GM21576 (cell line): ENCODE data around the gene OR2T10.
A peak's percentile ranks its signal among the peaks of the same experiment; 100 is the strongest.
"Not testable (repeated sequence)": the region's sequence is repeated elsewhere in the genome, so short reads cannot be mapped to it uniquely, and the experiment has no call there.

Experiments
- ATAC-seq: cut with Tn5 transposase; IDR thresholded peaks from one replicate; pipeline ENCODE4 v1.9.1; 2021; ENCODE audit warnings: mild to moderate bottlenecking, moderate library complexity; ENCODE audit not compliant: unreplicated experiment

Gene OR2T10

GRCh38 chr1:248597589-248597988 lies at the start of gene OR2T10:
Gene OR2T10 (minus strand): TSS chr1:248597700. CDS start chr1:248593768, 3,932 bp downstream.
- no peak for ATAC-seq

- not testable (repeated sequence) for ATAC-seq
Measured at GRCh38 chr1:248645178-248645577, 47.7 kb upstream of the OR2T10 start, which contains the start of gene OR2T35. Gene OR2T35 (minus strand): TSS chr1:248645278. CDS start chr1:248639258, 6,020 bp downstream.

- peak; percentile 60 for ATAC-seq
Measured at GRCh38 chr1:248642971-248643651, 45.6 kb upstream of the OR2T10 start.

GRCh38 chr1:248641583-248641982 lies 44.1 kb upstream of the OR2T10 start:
- peak; percentile 7 for ATAC-seq

- ATAC-seq: peak; percentile 46
Measured at GRCh38 chr1:248640906-248641305, 43.4 kb upstream of the OR2T10 start.

- peak; percentile 27 for ATAC-seq
Measured at GRCh38 chr1:248639652-248640051, 42.2 kb upstream of the OR2T10 start.

- ATAC-seq: not testable (repeated sequence)
Measured at GRCh38 chr1:248636612-248637011, 39.1 kb upstream of the OR2T10 start.

- not testable (repeated sequence) for ATAC-seq
Measured at GRCh38 chr1:248634991-248635390, 37.5 kb upstream of the OR2T10 start, which contains the start of gene OR2T11. Gene OR2T11 (minus strand): TSS chr1:248635091. CDS start chr1:248627128, 7,963 bp downstream.

GRCh38 chr1:248631354-248632008 lies 34.0 kb upstream of the OR2T10 start:
- no peak for ATAC-seq

GRCh38 chr1:248630551-248630950 lies 33.1 kb upstream of the OR2T10 start:
- ATAC-seq: no peak

- ATAC-seq: no peak
Measured at GRCh38 chr1:248627971-248628844, 30.7 kb upstream of the OR2T10 start.

- ATAC-seq: no peak
Measured at GRCh38 chr1:248625971-248626370, 28.5 kb upstream of the OR2T10 start.

GRCh38 chr1:248625166-248625565 lies 27.7 kb upstream of the OR2T10 start:
- no peak for ATAC-seq

GRCh38 chr1:248622570-248623001 lies 25.1 kb upstream of the OR2T10 start:
- no peak for ATAC-seq

- ATAC-seq: no peak
Measured at GRCh38 chr1:248621770-248622169, 24.3 kb upstream of the OR2T10 start.

- ATAC-seq: no peak
Measured at GRCh38 chr1:248618878-248619277, 21.4 kb upstream of the OR2T10 start.

GRCh38 chr1:248618119-248618518 lies 20.6 kb upstream of the OR2T10 start:
- no peak for ATAC-seq

- ATAC-seq: no peak
Measured at GRCh38 chr1:248613742-248614141, 16.2 kb upstream of the OR2T10 start.

GRCh38 chr1:248611883-248612414 lies 14.4 kb upstream of the OR2T10 start:
- no peak for ATAC-seq

- ATAC-seq: no peak
Measured at GRCh38 chr1:248610301-248610700, 12.8 kb upstream of the OR2T10 start.

GRCh38 chr1:248599396-248599795 lies 1.9 kb upstream of the OR2T10 start:
- ATAC-seq: no peak
